ENCODE measurements around the gene ZDHHC8.
A peak's percentile ranks its signal among the peaks of the same experiment; 100 is the strongest.

ZDHHC8 gene

DNA sequence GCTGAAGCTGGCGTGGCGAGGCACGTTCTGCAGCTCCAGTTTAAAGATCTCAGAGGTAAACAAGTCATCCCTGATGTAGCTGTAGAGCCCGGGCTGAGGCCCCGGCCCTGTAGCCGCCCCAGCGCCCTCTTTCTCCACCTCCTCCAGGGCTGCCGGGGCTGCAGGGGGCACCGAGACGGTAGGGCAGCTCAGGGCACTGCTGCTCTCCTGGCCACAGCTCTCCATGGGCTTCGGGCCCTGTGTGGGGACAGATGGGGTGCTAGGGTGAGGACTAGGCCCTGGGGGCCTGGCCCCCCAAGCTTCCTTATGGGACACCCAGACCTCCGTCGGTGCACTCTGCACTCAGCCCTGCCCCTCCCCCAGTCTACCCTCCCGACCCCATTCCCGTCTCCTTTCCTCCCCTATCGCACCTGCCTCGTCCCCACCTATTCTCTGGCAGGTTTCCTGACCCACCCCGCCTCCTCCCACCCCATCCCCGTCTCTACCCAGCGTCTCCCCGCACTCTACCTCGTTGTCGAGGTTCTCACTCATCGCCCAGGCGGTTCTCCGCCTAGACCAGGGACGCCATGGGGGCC lies 15.1 kb upstream of the ZDHHC8 start:
- Histone ChIP-seq H3K79me1 (ENCODE audit: low read depth, low read length) (peaks cover 39% of the 10 kb centered on the region), H3K4me3 (ENCODE audit: low read length in 2 of 2) (peak overlapping the region; percentile 91 to 97), H3K9ac (ENCODE audit: low read depth, low read length, poor library complexity) (peak overlapping the region; percentile 97), H3K18ac (ENCODE audit: low read length) (peak overlapping the region; percentile 98), H3K14ac (ENCODE audit: low read length) (peak overlapping the region; percentile 75), H3K4me2 (ENCODE audit: insufficient read depth, low read length, poor library complexity, severe bottlenecking) (peak overlapping the region; percentile 71), H3K9me3 (replicated peaks in 1 of 2; ENCODE audit: control insufficient read depth in 2 of 2, insufficient read depth in 1 of 2, low read depth in 1 of 2, low read length in 2 of 2) (no peaks in the 10 kb centered on the region), H2AK5ac (ENCODE audit: low read depth, low read length) (peak overlapping the region; percentile 100), H2BK15ac (ENCODE audit: low read length) (peak overlapping the region; percentile 62), H4K8ac (ENCODE audit: low read depth, low read length) (peak overlapping the region; percentile 93), H3K4ac (ENCODE audit: low read length) (no peak overlapping the region), H3K27ac (replicated peaks; ENCODE audit: low read length) (peak overlapping the region; percentile 54), H2BK120ac (ENCODE audit: low read depth, low read length) (no peak overlapping the region), H3K27me3 (ENCODE audit: control insufficient read depth in 3 of 3, insufficient read depth in 3 of 3, low read depth in 1 of 3, low read length in 3 of 3) (no peaks in the 10 kb centered on the region), H4K91ac (ENCODE audit: low read depth, low read length, poor library complexity) (peak overlapping the region; percentile 87), H2AFZ (ENCODE audit: low read length) (peak overlapping the region; percentile 96), H2BK5ac (ENCODE audit: low read length) (peak overlapping the region; percentile 19), H3K23ac (ENCODE audit: low read depth, low read length, poor library complexity) (peak overlapping the region; percentile 100), H3K4me1 (ENCODE audit: control insufficient read depth in 2 of 2, insufficient read depth in 1 of 2, low read depth in 1 of 2, low read length in 2 of 2) (peaks cover 8 to 14% of the 10 kb centered on the region in 2 donors), H3K36me3 (replicated peaks in 1 of 2; ENCODE audit: control insufficient read depth in 2 of 2, insufficient read depth in 2 of 2, low read length in 2 of 2) (peaks cover 53 to 78% of the 10 kb centered on the region in 2 donors), H2BK12ac (ENCODE audit: low read length) (peak overlapping the region; percentile 63)
- WGBS, 2 donors (ENCODE audit: extremely low coverage in 2 of 2, insufficient read length in 2 of 2, insufficient replicate concordance in 1 of 2) = no CpG with 5 or more reads among the region's 27 CpGs
- DNase-seq (ENCODE audit: low spot score) = no peak

DNA sequence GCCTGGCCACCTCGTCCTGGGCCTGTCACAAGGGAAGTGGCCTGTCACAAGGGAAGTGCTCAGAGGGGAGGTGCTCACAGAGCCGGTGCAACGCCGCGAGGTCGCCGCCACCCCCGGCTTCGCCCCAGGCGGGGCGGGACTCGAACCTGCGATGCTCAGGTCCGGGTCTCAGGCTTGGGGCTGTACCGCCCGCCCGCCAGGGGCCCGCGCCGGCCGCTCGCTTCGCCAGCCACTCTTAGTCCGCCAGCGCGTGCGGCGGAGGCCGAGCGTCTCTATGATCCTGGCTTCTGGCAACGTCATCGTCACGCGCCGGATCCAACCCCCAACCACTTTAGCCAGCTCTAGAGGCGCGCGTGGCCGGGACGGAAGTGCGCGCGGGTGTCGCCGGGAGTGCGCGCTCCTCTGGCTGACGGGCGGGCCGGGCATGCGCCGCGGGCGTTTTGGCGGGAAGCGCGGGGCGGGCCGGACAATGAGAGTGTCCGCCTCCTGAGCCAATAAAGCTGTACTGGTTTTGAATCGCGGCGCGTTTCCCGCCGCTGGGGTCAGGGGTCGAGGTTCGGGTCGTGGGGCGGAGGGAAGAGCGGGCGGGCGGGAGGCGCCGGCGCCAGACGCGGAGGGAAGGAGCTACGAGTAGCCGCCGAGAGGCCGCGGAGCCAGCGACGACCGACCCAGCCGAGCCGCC lies 14.5 kb upstream of the ZDHHC8 start, which contains the start of gene TRMT2A:
Gene TRMT2A (minus strand): TSS at position 276 of the 682 bp plus-strand sequence. CDS start 320 bp downstream, outside the sequence.
- Histone ChIP-seq H3K27me3 (ENCODE audit: control insufficient read depth in 3 of 3, insufficient read depth in 3 of 3, low read depth in 1 of 3, low read length in 3 of 3) (no peaks in the 10 kb centered on the region), H3K4me1 (ENCODE audit: control insufficient read depth in 2 of 2, insufficient read depth in 1 of 2, low read depth in 1 of 2, low read length in 2 of 2) (peaks cover 12 to 14% of the 10 kb centered on the region in 2 donors), H2BK15ac (ENCODE audit: low read length) (peak within 1 kb of the TSS; percentile 62), H3K9me3 (replicated peaks in 1 of 2; ENCODE audit: control insufficient read depth in 2 of 2, insufficient read depth in 1 of 2, low read depth in 1 of 2, low read length in 2 of 2) (no peaks in the 10 kb centered on the region), H3K27ac (replicated peaks; ENCODE audit: low read length) (peak within 1 kb of the TSS; percentile 54), H3K9ac (ENCODE audit: low read depth, low read length, poor library complexity) (peak within 1 kb of the TSS; percentile 97), H2BK12ac (ENCODE audit: low read length) (peak within 1 kb of the TSS; percentile 63), H3K79me1 (ENCODE audit: low read depth, low read length) (peaks cover 42% of the 10 kb centered on the region), H4K8ac (ENCODE audit: low read depth, low read length) (peak within 1 kb of the TSS; percentile 93), H3K18ac (ENCODE audit: low read length) (peak within 1 kb of the TSS; percentile 98), H2BK120ac (ENCODE audit: low read depth, low read length) (no peak within 1 kb of the TSS), H2AFZ (ENCODE audit: low read length) (peak within 1 kb of the TSS; percentile 96), H4K91ac (ENCODE audit: low read depth, low read length, poor library complexity) (peak within 1 kb of the TSS; percentile 87), H2BK5ac (ENCODE audit: low read length) (peak within 1 kb of the TSS; percentile 19), H3K14ac (ENCODE audit: low read length) (peak within 1 kb of the TSS; percentile 75), H3K4ac (ENCODE audit: low read length) (peak within 1 kb of the TSS; percentile 90), H3K4me2 (ENCODE audit: insufficient read depth, low read length, poor library complexity, severe bottlenecking) (peak within 1 kb of the TSS; percentile 73), H3K4me3 (ENCODE audit: low read length in 2 of 2) (peak within 1 kb of the TSS; percentile 91 to 97), H3K36me3 (replicated peaks in 1 of 2; ENCODE audit: control insufficient read depth in 2 of 2, insufficient read depth in 2 of 2, low read length in 2 of 2) (peaks cover 52 to 78% of the 10 kb centered on the region in 2 donors), H2AK5ac (ENCODE audit: low read depth, low read length) (peak within 1 kb of the TSS; percentile 100), H3K23ac (ENCODE audit: low read depth, low read length, poor library complexity) (peak within 1 kb of the TSS; percentile 100)
- DNase-seq (ENCODE audit: low spot score) = peak; percentile 99
- no CpG with 5 or more reads among the region's 88 CpGs for WGBS, 2 donors (ENCODE audit: extremely low coverage in 2 of 2, insufficient read length in 2 of 2, insufficient replicate concordance in 1 of 2)

DNA sequence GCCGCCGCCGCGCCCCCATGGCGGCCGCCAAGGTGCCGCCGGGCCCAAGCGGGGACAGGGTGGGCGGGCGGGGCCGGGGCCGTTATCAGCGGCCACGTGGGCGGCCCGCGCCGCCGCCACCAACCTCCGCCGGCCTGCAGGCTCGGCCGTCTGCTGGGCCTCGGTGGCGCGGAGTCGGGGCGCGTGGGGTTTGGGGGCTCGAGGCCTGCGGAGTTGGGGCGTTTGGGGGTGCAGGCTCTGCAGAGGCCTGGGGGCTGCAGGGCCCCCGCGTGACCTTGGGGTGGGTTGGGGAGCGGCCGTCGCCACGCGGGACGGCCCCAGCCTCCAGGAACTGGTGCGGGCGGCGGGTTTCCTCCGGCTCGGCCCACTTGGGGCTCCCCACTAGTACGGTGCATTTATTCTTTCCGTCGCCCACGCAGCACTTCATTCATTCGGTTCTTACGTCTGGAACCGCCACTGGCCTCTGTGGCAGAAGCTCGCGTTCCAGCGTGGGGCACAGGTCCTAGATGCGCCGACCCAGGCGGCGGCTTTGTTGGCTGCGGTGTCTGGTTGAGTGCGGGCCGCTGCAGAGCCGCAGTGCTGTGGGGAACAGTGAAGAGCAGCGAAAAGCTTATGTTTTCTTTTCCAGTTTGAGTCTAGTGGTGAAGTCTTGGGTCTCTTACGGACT lies 13.8 kb upstream of the ZDHHC8 start:
- no peak overlapping the region for H2BK120ac ChIP-seq (ENCODE audit: low read depth, low read length)
- no peak overlapping the region for H4K91ac ChIP-seq (ENCODE audit: low read depth, low read length, poor library complexity)
- H2BK5ac ChIP-seq (ENCODE audit: low read length) = no peak overlapping the region
- peak overlapping the region; percentile 43 for H4K8ac ChIP-seq (ENCODE audit: low read depth, low read length)
- H3K4me1 ChIP-seq (ENCODE audit: control insufficient read depth in 2 of 2, insufficient read depth in 1 of 2, low read depth in 1 of 2, low read length in 2 of 2) = peaks cover 12 to 14% of the 10 kb centered on the region in 2 donors
- peaks cover 43% of the 10 kb centered on the region for H3K79me1 ChIP-seq (ENCODE audit: low read depth, low read length)
- peak overlapping the region; percentile 90 for H3K4ac ChIP-seq (ENCODE audit: low read length)
- peak overlapping the region; percentile 61 for H2AFZ ChIP-seq (ENCODE audit: low read length)
- no peak overlapping the region for H2BK15ac ChIP-seq (ENCODE audit: low read length)
- peak overlapping the region; percentile 72 for H3K14ac ChIP-seq (ENCODE audit: low read length)
- no peak overlapping the region for H2BK12ac ChIP-seq (ENCODE audit: low read length)
- H3K9ac ChIP-seq (ENCODE audit: low read depth, low read length, poor library complexity) = peak overlapping the region; percentile 97
- peak overlapping the region; percentile 90 to 91 for H3K4me3 ChIP-seq (ENCODE audit: low read length in 2 of 2)
- H3K27me3 ChIP-seq (ENCODE audit: control insufficient read depth in 3 of 3, insufficient read depth in 3 of 3, low read depth in 1 of 3, low read length in 3 of 3) = no peaks in the 10 kb centered on the region
- H2AK5ac ChIP-seq (ENCODE audit: low read depth, low read length) = peak overlapping the region; percentile 99
- H3K4me2 ChIP-seq (ENCODE audit: insufficient read depth, low read length, poor library complexity, severe bottlenecking) = peak overlapping the region; percentile 73
- DNase-seq (ENCODE audit: low spot score) = no peak
- no peak overlapping the region for H3K27ac ChIP-seq (replicated peaks; ENCODE audit: low read length)
- H3K23ac ChIP-seq (ENCODE audit: low read depth, low read length, poor library complexity) = peak overlapping the region; percentile 100
- peaks cover 53 to 77% of the 10 kb centered on the region in 2 donors for H3K36me3 ChIP-seq (replicated peaks in 1 of 2; ENCODE audit: control insufficient read depth in 2 of 2, insufficient read depth in 2 of 2, low read length in 2 of 2)
- WGBS, 2 donors (ENCODE audit: extremely low coverage in 2 of 2, insufficient read length in 2 of 2, insufficient replicate concordance in 1 of 2) = no CpG with 5 or more reads among the region's 66 CpGs
- H3K9me3 ChIP-seq (replicated peaks in 1 of 2; ENCODE audit: control insufficient read depth in 2 of 2, insufficient read depth in 1 of 2, low read depth in 1 of 2, low read length in 2 of 2) = no peaks in the 10 kb centered on the region
- H3K18ac ChIP-seq (ENCODE audit: low read length) = peak overlapping the region; percentile 94
